OCI-LY3 (cell line): ENCODE data around the gene FYB1.

Experiments used
- EZH2phosphoT487 ChIP-seq: fragments of 200-600 bp; shearing (Covaris generic); IDR thresholded peaks from 2 replicates; pipeline ENCODE4 v1.6.1; 2018; ENCODE audit warnings: antibody characterized with exemption, mixed run types, low read depth
- TF ChIP-seq, protein P1 (sequence below): fragments of 200-600, 300-600 bp; sonication (generic); IDR thresholded peaks from 2 replicates; pipeline ENCODE4 v1.5.1; 2014; ENCODE audit warnings: antibody characterized with exemption, low read length, low read depth

DNA sequence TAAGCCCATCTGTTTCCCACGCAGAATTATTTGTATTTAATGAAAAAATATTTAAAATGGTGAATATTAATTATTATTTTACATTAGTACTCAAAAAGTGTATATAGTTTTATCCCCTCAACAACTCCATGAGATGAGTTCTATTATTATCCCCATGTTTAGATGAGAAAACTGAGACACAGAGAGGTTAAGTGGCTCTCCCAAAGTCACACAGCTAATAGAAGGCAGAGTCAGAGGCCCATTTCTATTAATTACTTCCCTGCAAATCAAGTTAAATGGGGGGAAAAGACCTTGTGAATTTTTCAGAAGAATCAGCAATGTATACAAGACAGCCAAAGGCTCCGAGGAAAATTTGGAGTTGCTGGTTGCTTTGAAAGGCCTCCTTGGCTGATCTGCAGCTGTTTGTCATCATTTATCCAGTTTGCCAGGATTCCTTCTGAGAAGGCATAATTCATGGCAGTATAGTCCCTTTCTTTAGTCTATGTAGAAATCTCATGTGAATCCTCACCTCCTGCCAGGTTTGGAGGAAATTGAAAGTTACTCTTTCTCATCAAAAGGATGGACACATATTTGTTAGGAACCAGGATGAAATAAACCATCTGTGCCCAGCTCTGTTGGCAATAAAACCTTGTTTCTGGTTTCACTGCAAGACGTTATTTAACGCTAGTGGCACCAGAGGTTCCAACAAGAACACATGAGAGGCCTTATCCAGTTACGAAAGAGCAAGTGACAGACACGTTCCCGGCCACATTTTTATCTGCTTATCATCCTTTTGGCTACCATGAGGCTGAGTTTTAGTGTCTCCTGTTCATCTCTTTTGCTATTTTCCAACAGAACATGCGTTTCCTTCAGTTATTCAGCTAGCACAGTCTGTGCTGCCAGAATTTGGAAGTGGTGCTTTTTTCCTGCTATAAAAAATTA, 621 bp downstream of the FYB1 start:
- TF ChIP-seq, protein P1, sequence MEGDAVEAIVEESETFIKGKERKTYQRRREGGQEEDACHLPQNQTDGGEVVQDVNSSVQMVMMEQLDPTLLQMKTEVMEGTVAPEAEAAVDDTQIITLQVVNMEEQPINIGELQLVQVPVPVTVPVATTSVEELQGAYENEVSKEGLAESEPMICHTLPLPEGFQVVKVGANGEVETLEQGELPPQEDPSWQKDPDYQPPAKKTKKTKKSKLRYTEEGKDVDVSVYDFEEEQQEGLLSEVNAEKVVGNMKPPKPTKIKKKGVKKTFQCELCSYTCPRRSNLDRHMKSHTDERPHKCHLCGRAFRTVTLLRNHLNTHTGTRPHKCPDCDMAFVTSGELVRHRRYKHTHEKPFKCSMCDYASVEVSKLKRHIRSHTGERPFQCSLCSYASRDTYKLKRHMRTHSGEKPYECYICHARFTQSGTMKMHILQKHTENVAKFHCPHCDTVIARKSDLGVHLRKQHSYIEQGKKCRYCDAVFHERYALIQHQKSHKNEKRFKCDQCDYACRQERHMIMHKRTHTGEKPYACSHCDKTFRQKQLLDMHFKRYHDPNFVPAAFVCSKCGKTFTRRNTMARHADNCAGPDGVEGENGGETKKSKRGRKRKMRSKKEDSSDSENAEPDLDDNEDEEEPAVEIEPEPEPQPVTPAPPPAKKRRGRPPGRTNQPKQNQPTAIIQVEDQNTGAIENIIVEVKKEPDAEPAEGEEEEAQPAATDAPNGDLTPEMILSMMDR, result no peak
- no peak for TF ChIP-seq EZH2phosphoT487
